K562 treated with DMSO at 1 percent for 12 hours (cell line): ENCODE data around the gene CHMP4B. TPM values are rescaled to one million over a fixed set of nuclear protein-coding genes. Genes with fewer than 3 reads are reported as not detected.

Experiments used
- total RNA-seq: library from RNA; unstranded; fragments of 300-600 nt; gene quantifications from 2 replicates; pipeline ENCODE4 v1.2.3, GENCODE V29; 2022; ENCODE audit not compliant: insufficient read depth

Gene CHMP4B
- total RNA-seq = 75.4 and 76.2 TPM in 2 replicates

GRCh38 chr20:33810885-33811775 is at the start of gene CHMP4B:
CHMP4B (plus strand) TSS chr20:33811348; CDS start chr20:33811469, 121 bp downstream.

Other genes starting within 250 kb of the CHMP4B start
- gene C20orf144, start 149.0 kb upstream of the CHMP4B start, total RNA-seq = 0.56 TPM in 1 of 2 replicates, not detected in the other
- gene ACTL10, start 144.4 kb upstream of the CHMP4B start, total RNA-seq = not detected in 2 replicates
- gene NECAB3, start 136.9 kb upstream of the CHMP4B start, total RNA-seq = 41.9 and 55.4 TPM in 2 replicates
- gene E2F1, start 125.0 kb upstream of the CHMP4B start, total RNA-seq = 45.0 and 49.3 TPM in 2 replicates
- 5.8 and 14.3 TPM in 2 replicates for gene PXMP4, start 91.0 kb upstream of the CHMP4B start, total RNA-seq
- 1.8 and 3.3 TPM in 2 replicates for gene ZNF341, start 79.4 kb upstream of the CHMP4B start, total RNA-seq
- 239 and 265 TPM in 2 replicates for gene RALY, start 182.6 kb downstream of the CHMP4B start, total RNA-seq